ENCODE data around the gene TMEM63A.
"Not testable (repeated sequence)": the region's sequence is repeated elsewhere in the genome, so short reads cannot be mapped to it uniquely, and the experiment has no call there.

Gene TMEM63A

GRCh38 chr1:225796097-225796496 is 86.1 kb downstream of the TMEM63A start:
- H3K27me3 ChIP-seq (replicated peaks; ENCODE audit: control insufficient read depth, insufficient read depth, low read length, poor library complexity, severe bottlenecking); H3K4me1 ChIP-seq (ENCODE audit: control insufficient read depth, insufficient read depth, low read length, poor library complexity, severe bottlenecking); H3K9me3 ChIP-seq (ENCODE audit: control insufficient read depth, low read length); H3K4me3 ChIP-seq (ENCODE audit: insufficient read depth, low read depth, low read length, poor library complexity, severe bottlenecking); DNase-seq; H3K36me3 ChIP-seq (ENCODE audit: control insufficient read depth, insufficient read depth, low read length); H3K27ac ChIP-seq (ENCODE audit: insufficient read depth, low read length, poor library complexity, severe bottlenecking): not testable (repeated sequence)
